ENCODE results near the gene C3orf49.

GRCh38 chr3:63886858-63887257 is 67.8 kb downstream of the C3orf49 start:
- TF ChIP-seq POLR2AphosphoS5 (IDR thresholded peaks at IDR 0.05) (no peak), CTCF (IDR thresholded peaks at IDR 0.05) (no peak)

Measured in esophagus muscularis mucosa (tissue), 3 donors.